ENCODE results near the gene COA1. TPM values are rescaled to one million over a fixed set of nuclear protein-coding genes. Genes with fewer than 3 reads are reported as not detected.

COA1 gene
- total RNA-seq, 2 experiments from 2014 or later = 56.0 to 57.3 TPM

GRCh38 chr7:43671521-43671920 lies 57.8 kb downstream of the COA1 start:
- Mint-ChIP-seq H3K4me3 (no peak overlapping the region), H3K27me3 (no peaks in the 10 kb centered on the region), H3K36me3 (ENCODE audit: low read depth) (peaks cover 67% of the 10 kb centered on the region), H3K27ac (no peak overlapping the region), H3K4me1 (peaks cover 61% of the 10 kb centered on the region), H3K9me3 (peaks cover 44% of the 10 kb centered on the region)
- no peak for DNase-seq
- CTCF ChIA-PET = interaction anchor here (3.5 kb wide), 1 partner anchor 89 kb away, joined by 33 read pairs; the partner anchor contains the start of gene STK17A
- POLR2A ChIA-PET = no interaction called here

DNA sequence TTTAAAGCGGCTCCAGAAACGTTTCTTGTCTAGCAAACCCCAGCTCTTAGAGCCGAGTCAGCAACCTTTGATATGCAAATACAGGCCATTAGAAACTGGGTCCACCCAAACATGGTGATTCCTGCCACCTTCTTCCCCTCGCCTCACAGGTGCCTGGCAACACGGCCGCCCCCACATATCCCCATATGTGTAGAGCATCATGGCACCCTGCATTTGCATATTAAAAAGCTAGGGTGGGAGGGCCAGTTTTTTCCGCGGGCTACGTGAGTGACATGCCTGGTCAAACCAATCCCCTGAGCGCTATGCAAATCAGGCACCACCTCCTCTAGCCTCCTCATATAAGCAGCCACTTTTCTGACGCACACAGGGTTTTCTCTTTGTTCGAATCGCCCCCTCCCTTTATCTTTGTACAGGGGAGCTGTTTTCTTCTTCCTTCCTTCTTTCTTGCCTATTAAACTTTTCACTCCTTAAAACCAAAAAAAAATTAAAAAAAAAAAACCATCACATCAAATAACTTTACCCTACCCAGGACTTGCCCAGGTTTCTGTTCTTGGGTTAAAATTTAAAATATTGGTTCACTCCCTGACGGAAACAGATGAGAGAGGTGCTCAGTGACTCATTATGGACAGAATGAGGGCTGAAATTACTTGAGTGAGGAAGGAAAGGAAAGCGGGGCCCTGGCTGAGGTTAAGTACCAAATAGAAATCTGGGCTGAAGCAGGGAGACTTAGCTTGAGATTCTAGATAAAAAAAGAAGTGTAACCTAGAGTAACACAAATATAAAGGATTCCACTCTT lies 59.8 kb downstream of the COA1 start:
- H3K27me3 Mint-ChIP-seq = no peaks in the 10 kb centered on the region
- H3K9me3 Mint-ChIP-seq = peaks cover 35% of the 10 kb centered on the region
- peak overlapping the region; percentile 70 for H3K4me3 Mint-ChIP-seq
- peak overlapping the region; percentile 93 for H3K27ac Mint-ChIP-seq
- ChIA-PET POLR2A (interaction anchor here (0.7 to 3.9 kb wide), 10 partner anchors 11 to 97 kb away, joined by 3 to 50 read pairs (median 4); partner anchors contain the start of gene STK17A), CTCF (interaction anchor here (1.3 to 3.5 kb wide), 5 partner anchors 20 to 87 kb away, joined by 3 to 33 read pairs (median 6); partner anchors contain the start of gene STK17A)
- DNase-seq = peak; percentile 81
- H3K4me1 Mint-ChIP-seq = peaks cover 65% of the 10 kb centered on the region
- peaks cover 64% of the 10 kb centered on the region for H3K36me3 Mint-ChIP-seq (ENCODE audit: low read depth)

- POLR2A ChIA-PET = interaction anchor here (3.9 kb wide), 1 partner anchor 20 kb away, joined by 50 read pairs; no protein-coding TSS in a partner anchor
- no peak overlapping the region for H3K4me3 Mint-ChIP-seq
- CTCF ChIA-PET = interaction anchor here (3.5 kb wide), 1 partner anchor 86 kb away, joined by 33 read pairs; the partner anchor contains the start of gene STK17A
- peaks cover 62% of the 10 kb centered on the region for H3K36me3 Mint-ChIP-seq (ENCODE audit: low read depth)
- H3K27me3 Mint-ChIP-seq = no peaks in the 10 kb centered on the region
- no peak for DNase-seq
- no peak overlapping the region for H3K27ac Mint-ChIP-seq
- peaks cover 60% of the 10 kb centered on the region for H3K4me1 Mint-ChIP-seq
- peaks cover 26% of the 10 kb centered on the region for H3K9me3 Mint-ChIP-seq
These were observed 61.3 kb downstream of the COA1 start for GRCh38 chr7:43668035-43668434.

DNA sequence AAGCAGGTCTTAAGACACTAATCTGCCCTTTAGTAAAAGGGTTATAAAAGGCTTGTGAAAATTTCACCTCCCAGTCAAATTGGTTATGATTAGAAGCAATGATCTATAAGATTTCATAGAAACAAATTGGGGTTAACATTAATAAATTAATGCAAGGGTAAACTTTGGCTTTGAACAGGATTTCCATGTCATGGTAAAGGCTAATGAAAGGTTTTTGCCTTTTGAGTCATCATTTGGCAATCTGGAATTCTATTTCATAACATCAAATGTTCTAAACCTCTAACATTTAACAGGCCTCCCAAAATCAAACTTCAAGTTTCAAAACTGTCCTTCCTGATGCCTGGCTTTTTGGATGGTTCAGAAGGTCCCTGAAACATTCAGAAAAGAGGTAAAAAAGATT lies 62.4 kb downstream of the COA1 start:
- peaks cover 56% of the 10 kb centered on the region for H3K36me3 Mint-ChIP-seq (ENCODE audit: low read depth)
- peaks cover 18% of the 10 kb centered on the region for H3K9me3 Mint-ChIP-seq
- H3K4me3 Mint-ChIP-seq = no peak overlapping the region
- DNase-seq = no peak
- ChIA-PET CTCF (interaction anchor here (1.2 to 2.5 kb wide), 2 partner anchors 33 to 84 kb away, joined by 4 to 11 read pairs; partner anchors contain the start of gene STK17A), POLR2A (interaction anchor here (3.9 kb wide), 2 partner anchors 18 to 19 kb away, joined by 20 to 50 read pairs; no protein-coding TSS in a partner anchor)
- H3K27me3 Mint-ChIP-seq = no peaks in the 10 kb centered on the region
- no peak overlapping the region for H3K27ac Mint-ChIP-seq
- H3K4me1 Mint-ChIP-seq = peaks cover 57% of the 10 kb centered on the region

DNA sequence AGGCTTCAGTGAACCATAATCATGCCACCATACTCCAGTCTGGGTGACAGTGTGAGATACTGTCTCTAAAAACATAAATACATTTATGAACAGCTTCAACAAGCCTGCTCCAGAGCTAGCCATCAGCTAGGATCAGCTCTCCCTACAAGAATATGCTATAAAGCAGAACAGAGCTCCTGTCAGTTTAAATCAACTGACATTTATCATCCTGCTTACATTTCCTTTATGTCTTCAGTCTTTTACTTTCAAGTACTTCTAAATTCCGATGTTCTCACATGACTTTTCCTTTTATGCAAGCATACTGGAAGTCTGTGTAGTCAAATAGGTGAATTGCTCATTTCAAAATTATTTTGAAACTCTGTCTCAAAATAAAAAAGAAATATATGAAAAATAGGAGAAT lies 64.6 kb downstream of the COA1 start:
- Mint-ChIP-seq H3K27ac (no peak overlapping the region), H3K4me1 (peaks cover 50% of the 10 kb centered on the region), H3K4me3 (no peak overlapping the region), H3K36me3 (ENCODE audit: low read depth) (peaks cover 57% of the 10 kb centered on the region), H3K27me3 (no peaks in the 10 kb centered on the region), H3K9me3 (peaks cover 12% of the 10 kb centered on the region)
- POLR2A ChIA-PET = interaction anchor here (3.9 kb wide), 1 partner anchor 15 kb away, joined by 20 read pairs; no protein-coding TSS in a partner anchor
- CTCF ChIA-PET = interaction anchor here (1.0 to 2.5 kb wide), 3 partner anchors 14 to 82 kb away, joined by 3 to 11 read pairs (median 4); partner anchors contain the start of gene STK17A
- no peak for DNase-seq

GRCh38 chr7:43660141-43660540 lies 69.2 kb downstream of the COA1 start:
- CTCF ChIA-PET = interaction anchor here (0.8 kb wide), 1 partner anchor 9 kb away, joined by 3 read pairs; no protein-coding TSS in a partner anchor
- POLR2A ChIA-PET = interaction anchor here (1.2 to 1.7 kb wide), 2 partner anchors 9 to 11 kb away, joined by 4 to 10 read pairs; no protein-coding TSS in a partner anchor
- peak overlapping the region; percentile 7 for H3K27ac Mint-ChIP-seq
- no peaks in the 10 kb centered on the region for H3K9me3 Mint-ChIP-seq
- peaks cover 50% of the 10 kb centered on the region for H3K36me3 Mint-ChIP-seq (ENCODE audit: low read depth)
- no peak overlapping the region for H3K4me3 Mint-ChIP-seq
- no peaks in the 10 kb centered on the region for H3K27me3 Mint-ChIP-seq
- H3K4me1 Mint-ChIP-seq = peaks cover 53% of the 10 kb centered on the region
- no peak for DNase-seq

DNA sequence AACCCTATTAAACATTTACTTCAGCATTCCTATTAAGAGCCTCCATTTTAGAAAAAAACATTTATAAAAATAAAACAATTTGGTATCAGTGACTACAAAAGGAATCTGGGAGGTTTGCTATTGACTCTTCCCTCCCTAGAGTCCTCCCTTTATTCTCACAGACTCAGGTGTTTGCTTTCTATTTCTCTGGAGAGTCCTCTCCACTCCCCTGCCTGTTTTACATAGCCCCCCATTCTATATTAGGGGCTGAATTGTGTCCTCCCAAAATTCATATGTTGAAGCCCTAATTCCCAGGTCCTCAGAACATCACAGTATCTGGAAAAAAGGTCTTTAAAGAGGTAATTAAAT lies 69.8 kb downstream of the COA1 start:
- Mint-ChIP-seq H3K27me3 (no peaks in the 10 kb centered on the region), H3K9me3 (no peaks in the 10 kb centered on the region), H3K27ac (no peak overlapping the region), H3K36me3 (ENCODE audit: low read depth) (peaks cover 50% of the 10 kb centered on the region), H3K4me3 (no peak overlapping the region), H3K4me1 (peaks cover 50% of the 10 kb centered on the region)
- POLR2A ChIA-PET = interaction anchor here (1.0 to 1.7 kb wide), 5 partner anchors 9 to 74 kb away, joined by 4 to 10 read pairs (median 8); no protein-coding TSS in a partner anchor
- CTCF ChIA-PET = interaction anchor here (1.0 kb wide), 1 partner anchor 40 kb away, joined by 3 read pairs; no protein-coding TSS in a partner anchor
- no peak for DNase-seq

- peak overlapping the region; percentile 89 for H3K27ac Mint-ChIP-seq
- no peaks in the 10 kb centered on the region for H3K9me3 Mint-ChIP-seq
- POLR2A ChIA-PET = interaction anchor here (1.0 to 1.7 kb wide), 4 partner anchors 9 to 74 kb away, joined by 4 to 10 read pairs (median 6); no protein-coding TSS in a partner anchor
- peaks cover 54% of the 10 kb centered on the region for H3K4me1 Mint-ChIP-seq
- H3K36me3 Mint-ChIP-seq (ENCODE audit: low read depth) = peaks cover 55% of the 10 kb centered on the region
- peak overlapping the region; percentile 36 for H3K4me3 Mint-ChIP-seq
- CTCF ChIA-PET = interaction anchor here (1.0 kb wide), 1 partner anchor 40 kb away, joined by 3 read pairs; no protein-coding TSS in a partner anchor
- no peaks in the 10 kb centered on the region for H3K27me3 Mint-ChIP-seq
- no peak for DNase-seq
These were observed 70.4 kb downstream of the COA1 start for GRCh38 chr7:43658718-43659548.

DNA sequence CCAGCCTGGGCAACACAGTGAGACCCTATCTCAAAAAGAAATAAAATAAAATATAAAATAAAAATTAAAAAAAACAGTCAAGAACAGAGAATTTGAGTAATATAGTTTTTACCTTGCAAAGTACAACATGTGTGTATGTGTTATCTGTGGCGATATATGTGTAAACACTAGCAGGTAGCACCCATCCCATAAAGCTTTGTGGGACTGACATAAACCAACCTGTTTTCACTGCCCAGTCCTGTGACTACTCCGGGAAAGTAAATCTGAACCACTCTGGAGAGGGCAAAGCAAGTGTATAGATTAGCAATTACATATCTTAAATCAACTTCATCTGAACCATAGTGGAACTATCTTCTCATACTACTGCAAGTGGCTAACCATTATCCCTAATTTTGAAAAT lies 72.3 kb downstream of the COA1 start:
- H3K27ac Mint-ChIP-seq = no peak overlapping the region
- H3K27me3 Mint-ChIP-seq = no peaks in the 10 kb centered on the region
- no peaks in the 10 kb centered on the region for H3K9me3 Mint-ChIP-seq
- ChIA-PET CTCF (no interaction called here), POLR2A (interaction anchor here (1.2 kb wide), 1 partner anchor 69 kb away, joined by 3 read pairs; no protein-coding TSS in a partner anchor)
- peaks cover 66% of the 10 kb centered on the region for H3K4me1 Mint-ChIP-seq
- no peak for DNase-seq
- no peak overlapping the region for H3K4me3 Mint-ChIP-seq
- peaks cover 49% of the 10 kb centered on the region for H3K36me3 Mint-ChIP-seq (ENCODE audit: low read depth)

DNA sequence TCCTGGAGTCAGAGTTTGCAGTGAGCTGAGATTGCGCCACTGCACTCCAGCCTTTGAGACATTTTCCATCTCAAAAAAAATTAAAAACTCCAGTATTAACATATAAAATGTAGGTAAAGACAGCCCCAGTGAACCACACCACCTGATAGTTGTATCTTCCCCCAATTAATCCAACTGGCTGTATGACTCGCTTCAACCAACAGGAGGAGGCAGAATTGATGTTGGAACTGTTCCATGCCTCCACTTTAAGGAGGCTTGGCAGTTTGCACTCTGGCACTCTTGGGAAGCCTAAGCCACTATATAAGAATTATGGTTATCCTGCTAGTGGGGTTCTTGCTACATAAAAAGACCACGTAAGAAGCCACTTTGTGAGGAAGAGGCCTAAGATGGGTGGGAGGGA lies 73.7 kb downstream of the COA1 start:
- Mint-ChIP-seq H3K4me1 (peaks cover 76% of the 10 kb centered on the region), H3K27ac (no peak overlapping the region), H3K4me3 (no peak overlapping the region), H3K9me3 (no peaks in the 10 kb centered on the region), H3K36me3 (ENCODE audit: low read depth) (peaks cover 44% of the 10 kb centered on the region), H3K27me3 (no peaks in the 10 kb centered on the region)
- DNase-seq = no peak
- ChIA-PET POLR2A (interaction anchor here (1.2 kb wide), 1 partner anchor 68 kb away, joined by 3 read pairs; no protein-coding TSS in a partner anchor), CTCF (interaction anchor here (0.8 to 1.4 kb wide), 2 partner anchors 17 to 73 kb away, joined by 3 to 6 read pairs; partner anchors contain the start of gene STK17A)

DNA sequence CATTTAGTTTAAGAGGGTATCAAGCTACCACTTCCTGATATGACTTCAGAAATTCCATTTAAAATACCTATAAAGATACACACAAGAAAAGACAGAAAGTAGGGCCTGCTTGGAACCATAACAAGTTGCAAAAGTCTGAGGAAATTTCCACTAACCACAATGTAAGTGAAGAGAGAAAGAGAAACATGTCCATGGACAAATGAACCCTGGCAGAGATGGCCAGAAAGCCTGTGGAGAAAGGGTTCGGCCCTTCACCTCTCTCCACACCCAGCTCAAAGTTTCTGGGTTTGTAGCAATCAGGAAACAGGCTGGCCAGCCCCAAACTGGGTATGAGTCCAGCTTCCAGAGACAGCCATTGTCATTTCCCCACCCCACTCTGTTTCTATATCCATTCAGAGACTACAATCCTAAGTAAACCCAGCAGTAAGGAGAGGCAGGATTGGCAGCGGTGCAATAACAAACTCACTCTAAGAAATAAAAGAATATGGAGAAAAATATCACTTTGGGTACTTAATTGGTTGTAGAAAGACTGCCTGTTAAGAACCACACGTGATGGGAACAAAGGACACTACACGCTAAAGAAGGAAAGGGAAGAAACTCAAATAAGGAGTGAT lies 75.3 kb downstream of the COA1 start:
- H3K27me3 Mint-ChIP-seq = no peaks in the 10 kb centered on the region
- peak overlapping the region; percentile 63 for H3K27ac Mint-ChIP-seq
- peaks cover 37% of the 10 kb centered on the region for H3K36me3 Mint-ChIP-seq (ENCODE audit: low read depth)
- ChIA-PET POLR2A (interaction anchor here (2.1 kb wide), 1 partner anchor 19 kb away, joined by 5 read pairs; no protein-coding TSS in a partner anchor), CTCF (interaction anchor here (1.6 kb wide), 2 partner anchors 46 to 71 kb away, joined by 7 to 12 read pairs; partner anchors contain the start of gene STK17A)
- no peak overlapping the region for H3K4me3 Mint-ChIP-seq
- DNase-seq = no peak
- no peaks in the 10 kb centered on the region for H3K9me3 Mint-ChIP-seq
- peaks cover 74% of the 10 kb centered on the region for H3K4me1 Mint-ChIP-seq

GRCh38 chr7:43653466-43653865 lies 75.9 kb downstream of the COA1 start:
- Mint-ChIP-seq H3K27ac (peak overlapping the region; percentile 63), H3K4me3 (no peak overlapping the region), H3K27me3 (no peaks in the 10 kb centered on the region), H3K4me1 (peaks cover 74% of the 10 kb centered on the region), H3K36me3 (ENCODE audit: low read depth) (peaks cover 34% of the 10 kb centered on the region), H3K9me3 (no peaks in the 10 kb centered on the region)
- DNase-seq = no peak
- ChIA-PET POLR2A (interaction anchor here (2.1 kb wide), 1 partner anchor 20 kb away, joined by 5 read pairs; no protein-coding TSS in a partner anchor), CTCF (interaction anchor here (1.6 kb wide), 2 partner anchors 46 to 71 kb away, joined by 7 to 12 read pairs; partner anchors contain the start of gene STK17A)

Data from activated CD4-positive, alpha-beta memory T cell treated with anti-CD3 and anti-CD28 coated beads, Interleukin-2, amount 10 ng/mL, durations not matched to agents 7 days and 5 days (primary cell).